ENCODE results near the gene CCDC69. TPM values are rescaled to one million over a fixed set of nuclear protein-coding genes. Genes with fewer than 3 reads are reported as not detected.

Gene CCDC69
- total RNA-seq, 1 donor from 2014 or later, result 29.8 TPM

DNA sequence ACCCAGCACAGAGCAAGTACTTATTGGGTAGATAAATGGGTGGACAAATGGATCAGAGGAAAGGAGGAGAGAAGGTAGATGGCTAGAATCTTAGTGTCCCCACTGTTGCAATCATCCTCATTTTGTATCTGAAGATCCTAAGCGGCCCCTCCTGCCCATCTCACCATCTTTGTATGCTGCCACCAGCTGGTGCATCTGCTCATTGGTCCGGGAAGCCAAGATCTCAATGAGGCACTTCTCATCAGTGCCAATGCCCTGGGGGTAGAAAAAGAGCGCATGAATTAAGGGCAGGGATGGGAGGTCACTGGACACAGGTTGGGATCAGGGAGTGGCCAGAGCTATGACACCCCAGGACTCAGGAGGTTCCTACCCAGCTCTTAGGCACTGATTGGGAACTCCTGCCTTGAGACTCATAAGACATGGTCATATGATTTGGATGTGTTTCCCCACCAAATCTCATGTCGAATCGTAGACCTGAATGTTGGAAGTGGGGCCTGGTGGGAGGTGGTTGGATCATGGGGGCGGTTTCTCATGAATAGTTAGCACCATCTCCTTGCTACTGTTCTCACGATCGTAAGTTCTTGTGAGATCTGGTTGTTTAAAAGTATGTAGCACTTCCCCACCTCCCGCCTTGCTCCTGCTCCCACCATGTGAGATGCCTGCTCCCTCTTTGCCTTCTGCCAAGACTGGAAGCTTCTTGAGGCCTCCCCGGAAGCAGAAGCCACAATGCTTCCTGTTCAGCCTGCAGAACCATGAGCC, 86.6 kb downstream of the CCDC69 start:
- H3K27me3 Mint-ChIP-seq (ENCODE audit: low read depth), result no peaks in the 10 kb centered on the region
- no peak overlapping the region for H3K4me3 Mint-ChIP-seq (ENCODE audit: low read depth)
- DNase-seq (ENCODE audit: low spot score), result no peak
- no peaks in the 10 kb centered on the region for H3K9me3 Mint-ChIP-seq
- intact Hi-C loops (cut with micrococcal nuclease), result no loop called here
- peaks cover 43% of the 10 kb centered on the region for H3K4me1 Mint-ChIP-seq (ENCODE audit: low read depth)
- no peak overlapping the region for H3K27ac Mint-ChIP-seq
- peaks cover 87% of the 10 kb centered on the region for H3K36me3 Mint-ChIP-seq (ENCODE audit: low read depth)

DNA sequence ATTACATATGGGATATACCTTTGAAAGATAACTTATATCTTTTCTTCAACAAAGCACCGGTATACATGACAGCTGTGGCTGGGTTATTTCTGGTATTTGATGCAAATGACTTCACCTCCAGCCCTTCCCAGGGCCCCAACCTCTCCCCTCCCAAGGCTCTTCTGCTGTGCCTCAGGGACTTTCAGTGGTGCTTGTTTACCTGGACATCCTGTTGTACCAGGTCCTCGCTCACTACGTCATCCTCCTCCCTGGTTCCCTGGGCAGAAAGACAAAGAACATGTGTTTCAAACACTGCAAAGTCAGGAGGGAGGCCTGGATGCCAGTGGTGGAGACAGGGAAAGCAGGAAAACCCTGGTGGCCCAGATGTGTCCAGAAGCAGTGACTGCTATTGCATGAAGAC, 89.7 kb downstream of the CCDC69 start:
- H3K4me1 Mint-ChIP-seq (ENCODE audit: low read depth), result peaks cover 34% of the 10 kb centered on the region
- H3K27me3 Mint-ChIP-seq (ENCODE audit: low read depth), result no peaks in the 10 kb centered on the region
- no peak overlapping the region for H3K27ac Mint-ChIP-seq
- peaks cover 97% of the 10 kb centered on the region for H3K36me3 Mint-ChIP-seq (ENCODE audit: low read depth)
- intact Hi-C loops (cut with micrococcal nuclease), result no loop called here
- no peaks in the 10 kb centered on the region for H3K9me3 Mint-ChIP-seq
- no peak for DNase-seq (ENCODE audit: low spot score)
- no peak overlapping the region for H3K4me3 Mint-ChIP-seq (ENCODE audit: low read depth)

DNA sequence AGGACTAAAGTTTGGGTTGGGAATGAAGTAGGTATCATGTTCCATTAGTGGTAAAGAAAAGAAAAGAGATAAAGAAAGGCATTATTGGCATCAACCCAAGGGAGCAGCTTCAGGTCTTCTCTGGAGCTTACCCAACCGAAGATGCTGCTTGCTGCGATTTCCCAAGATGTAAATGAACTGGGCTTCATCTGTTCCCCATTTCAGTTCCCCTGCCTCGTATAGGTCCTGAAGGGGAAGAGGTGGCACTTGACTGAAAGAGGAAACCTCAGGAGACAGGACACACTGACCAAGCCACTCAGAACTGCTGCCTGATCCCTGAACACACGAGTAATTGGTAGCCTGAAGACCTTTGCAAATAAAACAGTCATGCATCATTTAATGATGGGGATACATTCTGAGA, 90.9 kb downstream of the CCDC69 start:
- no peaks in the 10 kb centered on the region for H3K27me3 Mint-ChIP-seq (ENCODE audit: low read depth)
- intact Hi-C loops (cut with micrococcal nuclease), result no loop called here
- H3K4me1 Mint-ChIP-seq (ENCODE audit: low read depth), result peaks cover 31% of the 10 kb centered on the region
- H3K36me3 Mint-ChIP-seq (ENCODE audit: low read depth), result peaks cover 97% of the 10 kb centered on the region
- DNase-seq (ENCODE audit: low spot score), result no peak
- H3K27ac Mint-ChIP-seq, result no peak overlapping the region
- no peaks in the 10 kb centered on the region for H3K9me3 Mint-ChIP-seq
- no peak overlapping the region for H3K4me3 Mint-ChIP-seq (ENCODE audit: low read depth)

Other genes starting within 250 kb of the CCDC69 start
- gene GPX3, start 203.5 kb downstream of the CCDC69 start, total RNA-seq, result 0.46 TPM in 1 of 2 replicates, not detected in the other
- 473 and 477 TPM in 2 replicates for gene TNIP1, start 143.1 kb downstream of the CCDC69 start, total RNA-seq
- gene ANXA6, start 66.3 kb downstream of the CCDC69 start, total RNA-seq, result 560 and 569 TPM in 2 replicates
- gene GM2A, start 29.1 kb upstream of the CCDC69 start, total RNA-seq, result 20.4 and 20.9 TPM in 2 replicates
- gene SLC36A3, start 79.7 kb upstream of the CCDC69 start, total RNA-seq, result not detected in 2 replicates
- gene SLC36A2, start 123.5 kb upstream of the CCDC69 start, total RNA-seq, result not detected in 2 replicates
- gene SLC36A1, start 223.5 kb upstream of the CCDC69 start, total RNA-seq, result 6.0 and 6.2 TPM in 2 replicates

Measured in activated T-helper 2 cell treated with anti-CD3 and anti-CD28 coated beads, Interferon-gamma antibody, Interleukin-2, Interleukin-4, amounts not matched to agents 10 μg/mL and 5 μg/mL and 100 μg/mL, durations not matched to agents 14 hours and 24 hours and 36 hours (primary cell).